Measurements from ENCODE around the gene IZUMO4.

The IZUMO4 gene

GRCh38 chr19:2096480-2097202, at the start of gene IZUMO4:
Gene IZUMO4, plus strand, starts transcription at chr19:2096915. Its CDS starts 31 bp downstream, at chr19:2096946.
- H3F3A ChIP-seq (ENCODE audit: low read depth) = no peaks in the 10 kb centered on the region
- peaks cover 19% of the 10 kb centered on the region; the same call in 1 of the 2 replicates for H3K36me3 ChIP-seq (ENCODE audit: insufficient read depth, low read length)
- H3K9ac ChIP-seq (ENCODE audit: low read depth, low read length, poor library complexity, severe bottlenecking) = peak within 1 kb of the TSS; percentile 92
- H3K9me2 ChIP-seq (replicated peaks; ENCODE audit: low read depth, low read length) = no peaks in the 10 kb centered on the region
- peak within 1 kb of the TSS; percentile 79 for H3K4me2 ChIP-seq (ENCODE audit: low read depth, low read length, poor library complexity, severe bottlenecking)
- H4K20me1 ChIP-seq (ENCODE audit: insufficient read depth, low read length, poor library complexity, severe bottlenecking) = peaks cover 2% of the 10 kb centered on the region
- H3K79me2 ChIP-seq (ENCODE audit: insufficient read depth, low read length) = peaks cover 44% of the 10 kb centered on the region
- H3K27me3 ChIP-seq (ENCODE audit: insufficient read depth, low read length, poor library complexity, severe bottlenecking) = no peaks in the 10 kb centered on the region
- peak within 1 kb of the TSS; percentile 75 for H2AFZ ChIP-seq (ENCODE audit: low read length)
- peak within 1 kb of the TSS; percentile 85 for H3K4me3 ChIP-seq (ENCODE audit: low read length, poor library complexity, severe bottlenecking)
- no peaks in the 10 kb centered on the region for H3K9me3 ChIP-seq (ENCODE audit: insufficient read depth, low read depth, low read length)
- peaks cover 20% of the 10 kb centered on the region for H3K4me1 ChIP-seq (ENCODE audit: insufficient read depth, low read length, poor library complexity, severe bottlenecking)
- TF ChIP-seq EZH2phosphoT487 (IDR thresholded peaks at IDR 0.05; ENCODE audit: borderline replicate concordance) (no peak), CTCF (conservative IDR thresholded peaks at IDR 0.05; ENCODE audit: low read length) (peak; percentile 57)

GRCh38 chr19:2047076-2047448, 49.7 kb upstream of the IZUMO4 start:
- Histone ChIP-seq H3K4me1 (ENCODE audit: insufficient read depth, low read length, poor library complexity, severe bottlenecking) (peaks cover 54% of the 10 kb centered on the region), H4K20me1 (ENCODE audit: insufficient read depth, low read length, poor library complexity, severe bottlenecking) (peaks cover 60% of the 10 kb centered on the region), H3K4me2 (ENCODE audit: low read depth, low read length, poor library complexity, severe bottlenecking) (peak overlapping the region; percentile 85), H3K9me3 (ENCODE audit: insufficient read depth, low read depth, low read length) (no peaks in the 10 kb centered on the region), H3K36me3 (ENCODE audit: insufficient read depth, low read length) (no peaks in the 10 kb centered on the region), H3K27me3 (ENCODE audit: insufficient read depth, low read length, poor library complexity, severe bottlenecking) (no peaks in the 10 kb centered on the region), H2AFZ (ENCODE audit: low read length) (no peak overlapping the region), H3F3A (ENCODE audit: low read depth) (0 out of 2 replicates have a peak, but pooled peaks cover 2% of the 10 kb centered on the region), H3K4me3 (ENCODE audit: low read length, poor library complexity, severe bottlenecking) (no peak overlapping the region), H3K79me2 (ENCODE audit: insufficient read depth, low read length) (peaks cover 72% of the 10 kb centered on the region), H3K9me2 (replicated peaks; ENCODE audit: low read depth, low read length) (no peaks in the 10 kb centered on the region), H3K9ac (ENCODE audit: low read depth, low read length, poor library complexity, severe bottlenecking) (no peak overlapping the region)
- no peak for TF ChIP-seq CTCF (conservative IDR thresholded peaks at IDR 0.05; ENCODE audit: low read length)
- no peak for TF ChIP-seq EZH2phosphoT487 (IDR thresholded peaks at IDR 0.05; ENCODE audit: borderline replicate concordance)

GRCh38 chr19:2047449-2048103, 49.1 kb upstream of the IZUMO4 start:
- Histone ChIP-seq H3K4me3 (ENCODE audit: low read length, poor library complexity, severe bottlenecking) (peak overlapping the region; percentile 79), H2AFZ (ENCODE audit: low read length) (no peak overlapping the region), H3K9ac (ENCODE audit: low read depth, low read length, poor library complexity, severe bottlenecking) (peak overlapping the region; percentile 84), H3K9me2 (replicated peaks; ENCODE audit: low read depth, low read length) (no peaks in the 10 kb centered on the region), H3K4me2 (ENCODE audit: low read depth, low read length, poor library complexity, severe bottlenecking) (peak overlapping the region; percentile 85), H3K27me3 (ENCODE audit: insufficient read depth, low read length, poor library complexity, severe bottlenecking) (no peaks in the 10 kb centered on the region), H4K20me1 (ENCODE audit: insufficient read depth, low read length, poor library complexity, severe bottlenecking) (peaks cover 60% of the 10 kb centered on the region), H3K4me1 (ENCODE audit: insufficient read depth, low read length, poor library complexity, severe bottlenecking) (peaks cover 56% of the 10 kb centered on the region), H3K9me3 (ENCODE audit: insufficient read depth, low read depth, low read length) (no peaks in the 10 kb centered on the region), H3K79me2 (ENCODE audit: insufficient read depth, low read length) (peaks cover 68% of the 10 kb centered on the region), H3K36me3 (ENCODE audit: insufficient read depth, low read length) (no peaks in the 10 kb centered on the region), H3F3A (ENCODE audit: low read depth) (0 out of 2 replicates have a peak, but pooled peaks cover 2% of the 10 kb centered on the region)
- no peak for TF ChIP-seq CTCF (conservative IDR thresholded peaks at IDR 0.05; ENCODE audit: low read length)
- no peak for TF ChIP-seq EZH2phosphoT487 (IDR thresholded peaks at IDR 0.05; ENCODE audit: borderline replicate concordance)

Data from Loucy (cell line).